CD14-positive monocyte (primary cell): ENCODE data around the gene CRTC2. TPM values are rescaled to one million over a fixed set of nuclear protein-coding genes. Genes with fewer than 3 reads are reported as not detected.

ENCODE experiments used
- DNase-seq, 3 donors: peaks; one replicate each; pipeline ENCODE4 v3.0.0-alpha.2; 2011 to 2022
- H2AFZ ChIP-seq: 2 replicates; pipeline ENCODE4 v1.6.0; 2012; ENCODE audit warnings: mild to moderate bottlenecking, low read depth, low read length, inconsistent platforms; ENCODE audit not compliant: insufficient read depth, poor library complexity, severe bottlenecking
- H3K27ac ChIP-seq, 2 donors: 1 replicate in 1 of 2; 2 replicates in 1 of 2; pipeline ENCODE4 v1.5.1; 2012 to 2013; ENCODE audit warnings: low read length in 2 of 2, control low read depth in 1 of 2, inconsistent platforms in 1 of 2, low read depth in 1 of 2, mild to moderate bottlenecking in 1 of 2
- H3K27me3 ChIP-seq, 2 donors: one replicate each; pipeline versions ENCODE4 v1.6.0 to v1.6.1; 2011 to 2013; ENCODE audit warnings: low read length in 2 of 2; ENCODE audit not compliant: control insufficient read depth in 2 of 2, insufficient read depth in 2 of 2
- H3K36me3 ChIP-seq, 2 donors: replicated peaks in 1 of 2; 1 replicate in 1 of 2; 2 replicates in 1 of 2; pipeline versions ENCODE4 v1.5.1 to v1.6.1; 2012 to 2013; ENCODE audit warnings: low read length in 2 of 2, control low read depth in 1 of 2, inconsistent platforms in 1 of 2, mild to moderate bottlenecking in 1 of 2; ENCODE audit not compliant: insufficient read depth in 2 of 2, control insufficient read depth in 1 of 2
- H3K4me1 ChIP-seq, 2 donors: 1 replicate in 1 of 2; 2 replicates in 1 of 2; pipeline versions ENCODE4 v1.5.1 to v1.6.1; 2012 to 2013; ENCODE audit warnings: low read length in 2 of 2, control low read depth in 1 of 2, inconsistent platforms in 1 of 2, mild to moderate bottlenecking in 1 of 2, moderate library complexity in 1 of 2; ENCODE audit not compliant: insufficient read depth in 2 of 2, control insufficient read depth in 1 of 2
- H3K4me2 ChIP-seq: replicated peaks from 2 replicates; pipeline ENCODE3; 2012; ENCODE audit warnings: low read length, moderate library complexity, mild to moderate bottlenecking; ENCODE audit not compliant: poor library complexity, severe bottlenecking; ENCODE audit errors: extremely low read depth
- H3K4me3 ChIP-seq, 3 experiments: fragments of 200-600 bp in 1 of 3; sonication (generic) in 1 of 3; replicated peaks in 1 of 3; 1 replicate in 2 of 3; 2 replicates in 1 of 3; pipeline ENCODE4 v1.5.1; 2011 to 2013; ENCODE audit warnings: low read length in 3 of 3, mild to moderate bottlenecking in 3 of 3, control low read depth in 2 of 3, low read depth in 2 of 3, inconsistent platforms in 1 of 3, moderate library complexity in 1 of 3
- H3K79me2 ChIP-seq: 2 replicates; pipeline ENCODE4 v1.6.0; 2012; ENCODE audit warnings: mild to moderate bottlenecking, control low read depth, inconsistent platforms, low read length, moderate library complexity; ENCODE audit not compliant: insufficient read depth
- H3K9ac ChIP-seq: 2 replicates; pipeline ENCODE4 v1.6.0; 2017; ENCODE audit warnings: low read length, mild to moderate bottlenecking; ENCODE audit not compliant: insufficient read depth, poor library complexity, severe bottlenecking
- H3K9me3 ChIP-seq, 2 donors: replicated peaks in 1 of 2; 1 replicate in 1 of 2; 2 replicates in 1 of 2; pipeline versions ENCODE4 v1.5.1 to v1.6.1; 2012 to 2013; ENCODE audit warnings: low read length in 2 of 2, control low read depth in 1 of 2; ENCODE audit not compliant: control insufficient read depth in 1 of 2, insufficient read depth in 1 of 2
- H4K20me1 ChIP-seq: 2 replicates; pipeline ENCODE4 v1.6.0; 2012; ENCODE audit warnings: mild to moderate bottlenecking, low read length, control low read depth, moderate library complexity; ENCODE audit not compliant: insufficient read depth
- H3K27ac Mint-ChIP-seq, 7 donors: one replicate each; pipeline ENCODE4 v1.8.0; 2020; ENCODE audit warnings: mild to moderate bottlenecking in 7 of 7, mixed read lengths in 7 of 7, moderate library complexity in 6 of 7, inconsistent platforms in 2 of 7
- H3K27me3 Mint-ChIP-seq, 3 donors: one replicate each; pipeline ENCODE4 v1.8.0; 2021 to 2022; ENCODE audit warnings: low read depth in 3 of 3, mild to moderate bottlenecking in 3 of 3, mixed read lengths in 3 of 3, moderate library complexity in 3 of 3, inconsistent platforms in 1 of 3
- H3K36me3 Mint-ChIP-seq, 2 donors: one replicate each; pipeline ENCODE4 v1.8.0; 2020; ENCODE audit warnings: mixed read lengths in 2 of 2, inconsistent platforms in 1 of 2, mild to moderate bottlenecking in 1 of 2
- H3K4me1 Mint-ChIP-seq: one replicate; pipeline ENCODE4 v1.8.0; 2020; ENCODE audit warnings: mild to moderate bottlenecking, mixed read lengths
- H3K4me3 Mint-ChIP-seq, 2 donors: one replicate each; pipeline ENCODE4 v1.8.0; 2020; ENCODE audit warnings: mild to moderate bottlenecking in 2 of 2, mixed read lengths in 2 of 2, moderate library complexity in 1 of 2
- H3K9me3 Mint-ChIP-seq, 7 donors: one replicate each; pipeline ENCODE4 v1.8.0; 2020 to 2022; ENCODE audit warnings: mixed read lengths in 7 of 7, mild to moderate bottlenecking in 6 of 7, moderate library complexity in 6 of 7, inconsistent platforms in 2 of 7
- CTCF ChIP-seq: fragments of 200-600 bp; IDR thresholded peaks from one replicate; pipeline ENCODE4 v1.8.0; 2022; ENCODE audit warnings: antibody characterized with exemption, mild to moderate bottlenecking
- WGBS: methylation state at CpG from one replicate; pipeline ENCODE4 v1.1.5; 2013; ENCODE audit warnings: missing lambda C conversion rate; ENCODE audit not compliant: insufficient coverage; 5-methylcytosine and 5-hydroxymethylcytosine counted together
- intact Hi-C, 2 donors: fragments of 100-400 bp; cut with micrococcal nuclease; formaldehyde crosslinking; loops; one replicate each; pipeline versions ENCODE4 v1.15.0 to v1.15.1; 2023
- polyA plus RNA-seq, 3 donors: library from polyadenylated mRNA; depleted of rRNA in 1 of 3; unstranded in 2 of 3; stranded (reverse) in 1 of 3; fragments of 300-500 nt in 2 of 3; fragments of >200 nt in 1 of 3; fragmentation: Illumina TruSeq in 2 of 3; gene quantifications; 1 replicate in 2 of 3; 2 replicates in 1 of 3; pipeline ENCODE4 v1.2.3, GENCODE V29; 2012 to 2021

CRTC2 gene
- polyA plus RNA-seq, 3 donors = 13.7 to 86.0 (median 21.2) TPM

DNA sequence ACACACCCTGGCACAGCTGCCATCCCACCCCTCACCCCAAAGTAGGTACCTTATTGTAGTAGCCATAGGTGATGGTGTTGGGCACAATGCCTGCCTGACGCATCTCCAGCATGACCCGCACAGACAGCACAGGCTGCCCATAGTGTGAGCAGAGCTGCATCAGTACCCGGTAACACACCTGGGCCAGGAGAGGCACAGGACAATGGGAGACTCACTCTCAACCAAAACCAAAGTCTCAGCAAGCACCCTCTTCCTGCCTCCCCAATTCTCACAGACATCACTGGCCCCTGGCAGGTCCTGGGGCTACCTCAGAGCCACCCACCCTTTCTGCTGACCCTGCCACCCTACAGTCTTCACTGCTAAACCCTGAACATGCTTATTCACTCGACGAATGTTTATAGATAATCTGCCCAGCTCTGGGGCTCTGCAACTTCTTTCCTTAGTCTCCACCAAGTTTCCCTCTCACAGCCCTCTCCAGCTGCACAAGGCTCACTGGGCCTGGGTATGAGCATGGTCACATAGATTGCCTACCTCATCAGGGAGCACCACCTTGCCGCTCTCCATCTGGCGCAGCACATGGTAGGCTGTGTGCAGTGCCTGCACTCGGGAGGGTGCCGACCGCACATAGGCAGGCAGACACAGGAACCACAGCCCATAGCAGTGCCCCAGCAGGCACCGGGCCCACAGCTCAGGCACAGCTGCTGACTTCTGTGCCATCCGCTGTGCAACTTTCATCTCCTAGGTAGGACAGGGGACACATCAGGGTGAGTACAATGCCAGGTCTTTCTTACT, 22.2 kb downstream of the CRTC2 start:
- no peak overlapping the region for H3K9ac ChIP-seq
- H3K36me3 Mint-ChIP-seq = peaks cover 84 to 100% of the 10 kb centered on the region in 2 donors
- no peak for TF ChIP-seq CTCF
- 98% methylated on average over 9 of the region's 12 CpGs for WGBS
- H3K4me3 Mint-ChIP-seq = no peak overlapping the region
- no peaks in the 10 kb centered on the region for H3K9me3 Mint-ChIP-seq
- peak overlapping the region in 1 of 2 donors; percentile 48 for H3K27ac ChIP-seq
- peaks cover 0 to 5% (median 0%) of the 10 kb centered on the region in 3 donors for H3K27me3 Mint-ChIP-seq
- no peak overlapping the region for H3K4me2 ChIP-seq
- peaks cover 0 to 6% of the 10 kb centered on the region in 2 donors for H3K4me1 ChIP-seq
- peaks cover 49% of the 10 kb centered on the region for H3K79me2 ChIP-seq
- no peaks in the 10 kb centered on the region for H3K27me3 ChIP-seq
- H3K4me3 ChIP-seq = no peak overlapping the region
- no peak overlapping the region for H2AFZ ChIP-seq
- DNase-seq = no peak
- peaks cover 89% of the 10 kb centered on the region for H4K20me1 ChIP-seq
- peaks cover 5% of the 10 kb centered on the region for H3K4me1 Mint-ChIP-seq
- H3K27ac Mint-ChIP-seq = peak overlapping the region in 4 of 7 donors; percentile 13 to 79 (median 45)
- intact Hi-C loops = no loop called here
- no peaks in the 10 kb centered on the region for H3K9me3 ChIP-seq
- peaks cover 91 to 97% of the 10 kb centered on the region in 2 donors for H3K36me3 ChIP-seq

DNA sequence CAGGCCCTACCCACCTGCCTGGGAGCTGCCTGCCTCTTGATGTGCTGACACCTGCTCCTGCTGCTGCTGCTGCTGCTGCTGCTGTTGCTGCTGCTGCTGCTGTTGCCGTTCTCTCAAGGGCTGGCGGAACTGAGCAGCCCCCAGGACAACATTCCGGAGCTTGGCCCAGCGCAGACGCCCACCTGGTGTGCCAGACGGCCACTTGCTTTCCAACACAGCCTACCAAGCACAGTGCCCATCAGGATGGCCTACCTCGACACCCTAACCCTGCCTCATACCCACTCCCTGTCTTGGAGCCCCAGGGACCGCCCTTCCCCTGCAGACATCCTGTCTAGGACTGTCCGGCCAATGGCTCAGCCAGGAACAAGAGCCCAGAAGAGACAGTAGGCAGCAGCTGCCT, 23.7 kb downstream of the CRTC2 start:
- Mint-ChIP-seq H3K4me3 (peak overlapping the region in 1 of 2 donors; percentile 16), H3K27ac (peak overlapping the region in 3 of 7 donors; percentile 46 to 61 (median 46)), H3K9me3 (no peaks in the 10 kb centered on the region), H3K36me3 (peaks cover 83 to 100% of the 10 kb centered on the region in 2 donors), H3K4me1 (no peaks in the 10 kb centered on the region), H3K27me3 (peaks cover 0 to 5% (median 0%) of the 10 kb centered on the region in 3 donors)
- H3K36me3 ChIP-seq = peaks cover 91 to 97% of the 10 kb centered on the region in 2 donors
- no peaks in the 10 kb centered on the region for H3K9me3 ChIP-seq
- H3K27ac ChIP-seq = peak overlapping the region in 1 of 2 donors; percentile 45
- H3K4me2 ChIP-seq = no peak overlapping the region
- H3K4me1 ChIP-seq = no peaks in the 10 kb centered on the region
- no peak overlapping the region for H3K9ac ChIP-seq
- DNase-seq = no peak
- H3K27me3 ChIP-seq = no peaks in the 10 kb centered on the region
- no peak for TF ChIP-seq CTCF
- H3K79me2 ChIP-seq = peaks cover 34% of the 10 kb centered on the region
- intact Hi-C loops = no loop called here
- WGBS = 99% methylated on average over 8 of the region's 9 CpGs
- no peak overlapping the region for H2AFZ ChIP-seq
- no peak overlapping the region for H3K4me3 ChIP-seq
- H4K20me1 ChIP-seq = peaks cover 88% of the 10 kb centered on the region
